HL-60 (cell line): ENCODE data around the gene TTC16.
A peak's percentile ranks its signal among the peaks of the same experiment; 100 is the strongest.

Experiments used
- DNase-seq, 2 experiments: peaks; one replicate each; pipeline ENCODE4 v3.0.0-alpha.2; 2010 to 2020; ENCODE audit warnings: low read depth in 1 of 2, low spot score in 1 of 2
- H3K27ac ChIP-seq: fragments of 250-450 bp; sonication (Bioruptor Pico); replicated peaks from 2 replicates; pipeline ENCODE4 v1.5.1; 2020; ENCODE audit warnings: mild to moderate bottlenecking, moderate library complexity
- H3K27me3 ChIP-seq: fragments of 250-450 bp; sonication (Bioruptor Pico); 2 replicates; pipeline ENCODE4 v1.5.1; 2021; ENCODE audit warnings: mild to moderate bottlenecking, moderate library complexity; ENCODE audit not compliant: insufficient read depth, poor library complexity, severe bottlenecking
- H3K4me3 ChIP-seq: replicated peaks from 2 replicates; pipeline ENCODE4 v1.5.1; 2011; ENCODE audit warnings: mild to moderate bottlenecking, control low read depth, low read length; ENCODE audit not compliant: insufficient read depth
- GABPA ChIP-seq: IDR thresholded peaks from 2 replicates; pipeline ENCODE4 v1.6.1; 2012; ENCODE audit warnings: low read depth
- POLR2AphosphoS5 ChIP-seq: IDR thresholded peaks from 2 replicates; pipeline ENCODE4 v1.6.1; 2012; ENCODE audit warnings: low read depth
- REST ChIP-seq: IDR thresholded peaks from 2 replicates; pipeline ENCODE4 v1.6.1; 2012; ENCODE audit warnings: low read depth; ENCODE audit not compliant: insufficient replicate concordance
- SPI1 ChIP-seq: IDR thresholded peaks from 2 replicates; pipeline ENCODE4 v1.6.1; 2012; ENCODE audit warnings: low read depth, mild to moderate bottlenecking, borderline replicate concordance
- long read RNA-seq: library from polyadenylated mRNA; unstranded; transcript quantifications from one replicate; pipeline ENCODE4 v2.0.0, GENCODE V29; 2020
- TF ChIP-seq, protein P1 (sequence below): IDR thresholded peaks from one replicate; pipeline ENCODE4 v1.5.1; 2011; ENCODE audit warnings: low read length, control low read depth, inconsistent platforms; ENCODE audit not compliant: insufficient read depth

Gene TTC16
- long read RNA-seq, result 0 reads

- Histone ChIP-seq H3K4me3 (peak within 1 kb of the TSS; percentile 68), H3K27ac (peak within 1 kb of the TSS; percentile 48), H3K27me3 (no peaks in the 10 kb centered on the region)
- peak; percentile 89 to 96 for DNase-seq
- TF ChIP-seq SPI1 (no peak), GABPA (no peak; the same call in 1 of the 2 replicates), REST (no peak), POLR2AphosphoS5 (no peak)
- TF ChIP-seq, protein P1, sequence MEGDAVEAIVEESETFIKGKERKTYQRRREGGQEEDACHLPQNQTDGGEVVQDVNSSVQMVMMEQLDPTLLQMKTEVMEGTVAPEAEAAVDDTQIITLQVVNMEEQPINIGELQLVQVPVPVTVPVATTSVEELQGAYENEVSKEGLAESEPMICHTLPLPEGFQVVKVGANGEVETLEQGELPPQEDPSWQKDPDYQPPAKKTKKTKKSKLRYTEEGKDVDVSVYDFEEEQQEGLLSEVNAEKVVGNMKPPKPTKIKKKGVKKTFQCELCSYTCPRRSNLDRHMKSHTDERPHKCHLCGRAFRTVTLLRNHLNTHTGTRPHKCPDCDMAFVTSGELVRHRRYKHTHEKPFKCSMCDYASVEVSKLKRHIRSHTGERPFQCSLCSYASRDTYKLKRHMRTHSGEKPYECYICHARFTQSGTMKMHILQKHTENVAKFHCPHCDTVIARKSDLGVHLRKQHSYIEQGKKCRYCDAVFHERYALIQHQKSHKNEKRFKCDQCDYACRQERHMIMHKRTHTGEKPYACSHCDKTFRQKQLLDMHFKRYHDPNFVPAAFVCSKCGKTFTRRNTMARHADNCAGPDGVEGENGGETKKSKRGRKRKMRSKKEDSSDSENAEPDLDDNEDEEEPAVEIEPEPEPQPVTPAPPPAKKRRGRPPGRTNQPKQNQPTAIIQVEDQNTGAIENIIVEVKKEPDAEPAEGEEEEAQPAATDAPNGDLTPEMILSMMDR, result no peak
Measured at GRCh38 chr9:127715470-127716337, at the start of gene TTC16, which contains the start of gene PTRH1. Gene TTC16 (plus strand): TSS chr9:127716079. CDS start chr9:127716146, 67 bp downstream. Gene PTRH1 (minus strand): TSS chr9:127715663. CDS start chr9:127715639, 24 bp downstream.

DNA sequence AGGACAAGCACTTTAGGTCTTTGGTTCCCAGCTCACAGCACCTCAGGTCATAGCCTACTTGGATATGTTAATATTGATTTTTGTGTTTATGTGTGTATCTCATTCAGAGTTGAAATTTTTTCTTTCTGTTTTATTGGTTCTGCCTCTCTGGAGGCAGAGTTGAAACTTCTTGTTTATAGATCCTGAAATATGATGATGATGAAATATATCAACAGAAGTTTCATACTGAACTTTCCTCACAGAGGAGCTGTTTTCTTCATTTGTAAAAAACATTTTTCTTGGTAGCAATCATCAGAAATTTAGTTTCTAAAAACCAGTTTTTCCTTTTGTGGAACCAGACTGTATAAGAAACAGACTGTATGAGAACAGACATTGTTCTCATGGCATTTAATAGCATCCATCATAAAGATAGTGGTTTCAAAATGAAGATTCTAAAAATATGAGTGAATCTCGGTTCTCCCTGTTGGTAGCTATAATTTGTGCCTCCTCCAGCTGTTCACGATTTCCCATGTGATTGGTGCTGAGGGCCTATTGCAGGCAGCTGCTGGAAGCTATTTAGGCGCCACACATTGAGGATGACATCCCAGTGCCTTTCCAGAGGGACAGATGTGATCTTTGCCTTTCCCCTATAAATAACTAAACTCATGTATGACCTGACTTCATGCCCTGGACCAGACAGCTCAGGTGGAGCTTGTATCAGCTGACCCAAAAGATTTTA lies 48.6 kb upstream of the TTC16 start:
- TF ChIP-seq GABPA (no peak), POLR2AphosphoS5 (no peak), SPI1 (no peak), REST (no peak)
- TF ChIP-seq, protein P1, result no peak
- no peaks in the 10 kb centered on the region for H3K27me3 ChIP-seq
- no peak overlapping the region for H3K27ac ChIP-seq
- no peak for DNase-seq
- no peak overlapping the region for H3K4me3 ChIP-seq

DNA sequence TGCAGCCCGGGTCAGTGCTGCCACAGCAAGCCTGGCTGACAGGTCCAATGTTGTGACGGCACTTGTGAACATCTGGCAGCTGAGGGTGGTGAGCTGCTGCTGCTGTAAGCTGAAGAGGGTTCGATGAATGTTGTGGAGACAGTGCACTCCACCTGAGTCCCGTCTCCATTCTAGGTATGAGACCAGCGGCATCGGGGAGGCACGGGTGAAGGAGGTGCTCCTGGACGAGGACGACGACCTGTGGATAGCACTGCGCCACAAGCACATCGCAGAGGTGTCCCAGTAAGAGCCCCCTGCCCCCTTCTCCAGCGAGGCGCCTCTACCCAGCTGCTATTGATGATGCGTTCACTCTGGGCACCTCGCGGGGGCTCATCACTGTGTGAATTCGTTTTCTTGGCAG lies 48.0 kb upstream of the TTC16 start:
- Histone ChIP-seq H3K4me3 (no peak overlapping the region), H3K27ac (no peak overlapping the region), H3K27me3 (no peaks in the 10 kb centered on the region)
- no peak for DNase-seq
- TF ChIP-seq POLR2AphosphoS5, result no peak
- TF ChIP-seq REST, result no peak
- TF ChIP-seq SPI1, result no peak
- no peak for TF ChIP-seq GABPA
- TF ChIP-seq, protein P1, result no peak
